HEK293T (cell line): Measurements from ENCODE around the gene MCEMP1.

ENCODE experiments used
- CTCF ChIA-PET: fragments of 350-600 bp; formaldehyde crosslinking; extraction: SDS; loops from one replicate; lab custom pipeline; 2021; ENCODE audit warnings: antibody characterized with exemption, inconsistent platforms; lab: Yijun Ruan, JAX
- POLR2A ChIA-PET: fragments of 350-600 bp; formaldehyde crosslinking; extraction: SDS; loops from one replicate; lab custom pipeline; 2020; ENCODE audit warnings: antibody characterized with exemption, inconsistent platforms; lab: Yijun Ruan, JAX
- DNase-seq: peaks from one replicate; pipeline ENCODE4 v3.0.0; 2012; ENCODE audit warnings: mixed read lengths; ENCODE audit errors: extremely low spot score
- ARNT ChIP-seq: fragments of 450-650 bp; IDR thresholded peaks from 2 replicates; pipeline ENCODE4 v1.6.1; 2017; ENCODE audit warnings: mild to moderate bottlenecking
- BHLHE40 ChIP-seq: fragments of 450-650 bp; IDR thresholded peaks from 2 replicates; pipeline ENCODE4 v1.6.1; 2016; ENCODE audit warnings: mild to moderate bottlenecking, moderate library complexity, borderline replicate concordance
- CTBP1 ChIP-seq: fragments of 450-650 bp; IDR thresholded peaks from 2 replicates; pipeline ENCODE4 v1.6.1; 2016; ENCODE audit warnings: borderline replicate concordance
- ELF4 ChIP-seq: fragments of 450-650 bp; IDR thresholded peaks from 2 replicates; pipeline ENCODE4 v1.6.1; 2017; ENCODE audit warnings: antibody characterized with exemption
- FOXA1 ChIP-seq: fragments of 450-650 bp; IDR thresholded peaks from 2 replicates; pipeline ENCODE4 v1.6.1; 2016; ENCODE audit warnings: mild to moderate bottlenecking
- FOXK2 ChIP-seq: fragments of 450-650 bp; IDR thresholded peaks from 2 replicates; pipeline ENCODE4 v1.6.1; 2016; ENCODE audit warnings: mild to moderate bottlenecking
- FOXM1 ChIP-seq: fragments of 450-650 bp; IDR thresholded peaks from 2 replicates; pipeline ENCODE4 v1.6.1; 2017; ENCODE audit warnings: mild to moderate bottlenecking, borderline replicate concordance
- HDGF ChIP-seq: fragments of 450-650 bp; IDR thresholded peaks from 2 replicates; pipeline ENCODE4 v1.6.1; 2017; ENCODE audit warnings: antibody characterized with exemption, borderline replicate concordance
- L3MBTL2 ChIP-seq: fragments of 450-650 bp; conservative IDR thresholded peaks from 2 replicates; pipeline ENCODE4 v1.6.1; 2016; ENCODE audit warnings: mild to moderate bottlenecking
- LEF1 ChIP-seq: fragments of 450-650 bp; IDR thresholded peaks from 2 replicates; pipeline ENCODE4 v1.6.1; 2017; ENCODE audit warnings: mild to moderate bottlenecking, borderline replicate concordance
- NFRKB ChIP-seq: fragments of 450-650 bp; IDR thresholded peaks from 2 replicates; pipeline ENCODE4 v1.6.1; 2016; ENCODE audit warnings: mild to moderate bottlenecking, moderate library complexity
- PKNOX1 ChIP-seq: fragments of 450-650 bp; IDR thresholded peaks from 2 replicates; pipeline ENCODE4 v1.6.1; 2016
- SP1 ChIP-seq: fragments of 450-650 bp; IDR thresholded peaks from 2 replicates; pipeline ENCODE4 v1.6.1; 2017
- SUZ12 ChIP-seq: fragments of 450-650 bp; IDR thresholded peaks from 2 replicates; pipeline ENCODE4 v1.6.1; 2016; ENCODE audit warnings: mild to moderate bottlenecking
- TARDBP ChIP-seq: fragments of 450-650 bp; IDR thresholded peaks from 2 replicates; pipeline ENCODE4 v1.6.1; 2016
- ZNF384 ChIP-seq: fragments of 450-650 bp; IDR thresholded peaks from 2 replicates; pipeline ENCODE4 v1.6.1; 2016

MCEMP1 gene

DNA sequence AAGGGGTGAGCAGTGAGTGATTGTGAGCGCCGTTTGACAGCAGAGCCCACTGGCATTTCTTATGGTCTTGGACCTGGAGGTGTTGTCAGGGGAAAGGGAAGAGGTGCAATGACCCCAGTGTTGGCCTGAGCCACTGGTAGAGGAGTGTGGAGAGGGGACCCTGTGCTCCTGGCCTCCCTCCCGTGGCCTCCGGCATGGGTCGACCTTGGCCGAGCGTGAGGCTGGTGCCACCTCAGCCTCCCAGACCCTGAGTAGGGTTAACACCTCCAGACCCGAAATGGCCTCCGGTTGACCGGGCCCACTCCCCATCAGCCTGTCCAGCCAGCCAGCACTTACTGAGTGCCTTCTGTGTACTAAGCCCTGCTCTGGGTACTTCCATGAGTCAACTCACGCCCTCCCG, 10.3 kb downstream of the MCEMP1 start:
- CTCF ChIA-PET = no interaction called here
- TF ChIP-seq FOXA1 (no peak), LEF1 (no peak), CTBP1 (no peak), HDGF (no peak), PKNOX1 (no peak), L3MBTL2 (no peak), ARNT (no peak), BHLHE40 (no peak), SP1 (no peak), ELF4 (no peak), FOXM1 (no peak), SUZ12 (no peak), TARDBP (no peak), FOXK2 (no peak), ZNF384 (no peak), NFRKB (no peak)
- no peak for DNase-seq
- POLR2A ChIA-PET = no interaction called here

GRCh38 chr19:7689165-7689564, 12.3 kb downstream of the MCEMP1 start:
- TF ChIP-seq L3MBTL2 (no peak), SUZ12 (no peak)
- ChIA-PET POLR2A (interaction anchor here (1.4 kb wide), 1 partner anchor 9 kb away, joined by 3 read pairs; no protein-coding TSS in a partner anchor), CTCF (no interaction called here)
- DNase-seq = no peak

- TF ChIP-seq TARDBP = no peak
- no peak for TF ChIP-seq HDGF
- TF ChIP-seq CTBP1 = no peak
- TF ChIP-seq FOXA1 = no peak
- TF ChIP-seq SUZ12 = no peak
- no peak for TF ChIP-seq BHLHE40
- TF ChIP-seq PKNOX1 = no peak
- TF ChIP-seq L3MBTL2 = no peak
- TF ChIP-seq NFRKB = no peak
- no peak for TF ChIP-seq FOXM1
- TF ChIP-seq ZNF384 = no peak
- no peak for TF ChIP-seq ELF4
- TF ChIP-seq ARNT = no peak
- POLR2A ChIA-PET = interaction anchor here (0.6 to 0.9 kb wide), 2 partner anchors 10 to 104 kb away, joined by 3 to 4 read pairs; partner anchors contain the start of gene TRAPPC5
- CTCF ChIA-PET = no interaction called here
- DNase-seq = no peak
Observed at GRCh38 chr19:7690779-7691258, 13.9 kb downstream of the MCEMP1 start.

GRCh38 chr19:7691497-7691896, 14.6 kb downstream of the MCEMP1 start:
- POLR2A ChIA-PET = interaction anchor here (0.6 to 0.9 kb wide), 2 partner anchors 11 to 103 kb away, joined by 3 to 4 read pairs; partner anchors contain the start of gene TRAPPC5
- CTCF ChIA-PET = no interaction called here
- DNase-seq = no peak
- no peak for TF ChIP-seq HDGF

DNA sequence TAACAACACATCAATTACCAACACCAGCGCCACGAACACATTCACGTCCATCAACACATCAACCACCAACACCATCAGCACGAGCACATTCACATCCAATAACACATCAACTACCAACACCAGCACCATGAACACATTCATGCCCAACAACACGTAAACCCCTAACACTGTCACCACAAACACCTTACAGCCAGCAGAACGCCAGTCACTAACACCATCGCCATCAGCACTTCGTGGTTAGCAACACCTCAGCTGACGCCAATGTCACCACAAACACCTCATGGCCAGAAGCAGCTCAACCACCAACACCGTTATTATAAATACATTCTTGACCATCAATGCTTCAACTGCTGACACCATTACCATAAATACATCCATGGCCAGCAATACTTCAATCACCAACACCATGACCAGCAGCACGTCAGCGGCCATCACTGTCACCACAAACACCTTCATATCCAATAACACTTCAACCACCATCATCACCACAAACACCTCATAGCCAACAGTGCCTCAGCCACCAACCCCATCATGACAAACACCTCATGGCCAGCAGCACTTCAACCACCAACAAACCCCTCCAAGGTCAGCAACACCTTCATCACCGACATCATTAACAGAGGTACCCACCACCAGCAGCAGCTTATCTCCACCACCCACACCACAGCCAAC, 15.7 kb downstream of the MCEMP1 start:
- CTCF ChIA-PET = no interaction called here
- TF ChIP-seq HDGF (no peak), FOXA1 (no peak), SUZ12 (no peak), ARNT (no peak)
- no peak for DNase-seq
- POLR2A ChIA-PET = no interaction called here

- TF ChIP-seq HDGF (no peak), FOXA1 (no peak), FOXK2 (no peak)
- no peak for DNase-seq
- ChIA-PET POLR2A (no interaction called here), CTCF (no interaction called here)
Observed at GRCh38 chr19:7694499-7694898, 17.6 kb downstream of the MCEMP1 start.

DNA sequence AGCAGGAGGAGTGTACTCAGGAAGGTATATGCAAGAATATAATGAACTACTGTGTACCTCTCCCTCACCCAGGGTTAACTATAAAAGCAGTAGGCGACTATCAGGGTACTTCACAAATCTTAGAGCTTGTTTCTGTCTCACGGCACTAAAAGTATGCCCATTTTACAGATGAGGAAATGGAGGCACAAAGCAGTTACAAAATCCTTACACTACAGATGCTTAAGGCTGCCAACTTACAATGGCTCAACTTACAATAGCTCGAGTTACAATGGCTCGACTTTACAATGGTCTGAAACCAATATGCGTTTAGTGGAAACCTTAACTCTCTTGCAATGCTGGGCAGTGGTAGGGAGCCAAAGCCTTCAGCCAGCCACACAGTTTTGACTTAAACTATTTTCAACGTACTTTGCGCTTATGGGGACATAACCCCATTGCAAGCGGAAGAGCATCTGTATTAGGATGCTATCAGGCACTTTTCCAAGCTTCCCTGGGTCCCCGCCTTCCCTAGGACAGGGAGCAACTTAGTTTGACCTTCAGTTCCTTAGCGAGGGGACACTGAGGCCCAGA, 20.9 kb downstream of the MCEMP1 start:
- CTCF ChIA-PET = interaction anchor here (1.5 kb wide), 1 partner anchor 17 kb away, joined by 4 read pairs; the partner anchor contains the start of gene TRAPPC5
- POLR2A ChIA-PET = interaction anchor here (1.0 to 1.7 kb wide), 3 partner anchors 8 to 17 kb away, joined by 3 to 10 read pairs (median 3); partner anchors contain the start of gene TRAPPC5
- no peak for DNase-seq
- TF ChIP-seq SUZ12 (no peak), BHLHE40 (no peak), LEF1 (no peak), NFRKB (no peak), ZNF384 (no peak), SP1 (no peak), FOXA1 (no peak), TARDBP (no peak), FOXK2 (no peak), HDGF (no peak), ELF4 (no peak), PKNOX1 (no peak), CTBP1 (no peak), FOXM1 (no peak), L3MBTL2 (no peak), ARNT (no peak)
